ENCODE measurements around the gene KRT85.
"Not testable (repeated sequence)": the region's sequence is repeated elsewhere in the genome, so short reads cannot be mapped to it uniquely, and the experiment has no call there.

The KRT85 gene

GRCh38 chr12:52347551-52348510, 19.4 kb downstream of the KRT85 start:
- peak; percentile 10 for DNase-seq

DNA sequence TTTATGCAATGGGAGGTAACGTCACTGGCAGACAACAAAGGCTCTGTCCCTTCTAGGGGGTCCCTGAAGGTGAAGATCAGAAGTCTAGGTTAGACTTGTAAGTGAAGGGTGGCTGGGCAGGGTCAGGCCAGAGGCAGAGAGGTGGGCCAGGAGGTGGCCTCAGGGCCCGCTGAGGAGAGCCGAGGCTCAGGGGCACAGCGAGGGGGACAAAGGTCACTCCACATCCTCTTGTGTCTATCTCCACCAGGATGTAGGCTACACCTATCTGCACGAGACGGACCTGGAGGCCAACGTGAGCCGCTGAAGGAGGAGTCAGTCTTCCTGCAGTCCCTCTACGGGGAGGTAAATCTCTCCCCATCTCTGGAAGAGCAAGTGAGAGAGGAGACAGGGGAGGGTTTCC, 20.3 kb downstream of the KRT85 start:
- DNase-seq = no peak

DNA sequence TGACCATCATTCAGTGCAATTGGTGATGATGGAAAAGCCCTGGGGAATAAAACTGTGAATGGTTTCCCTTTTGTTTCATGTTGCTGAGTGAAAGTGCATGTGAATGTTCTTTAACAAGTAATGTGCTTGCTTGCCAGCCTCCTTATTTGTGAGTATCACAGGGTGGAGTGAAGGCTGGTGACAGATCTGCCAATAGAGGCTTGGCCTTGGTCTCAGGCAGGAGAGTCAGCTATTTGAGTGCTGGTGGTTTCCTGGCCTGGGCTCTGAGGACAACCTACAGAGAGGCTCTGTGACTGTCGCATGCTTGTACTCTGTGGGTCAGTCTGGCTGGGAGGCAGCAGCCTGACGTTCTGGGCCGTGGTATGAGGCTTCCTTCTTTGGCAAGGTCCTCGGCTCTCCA, 20.7 kb downstream of the KRT85 start:
- DNase-seq = no peak

DNA sequence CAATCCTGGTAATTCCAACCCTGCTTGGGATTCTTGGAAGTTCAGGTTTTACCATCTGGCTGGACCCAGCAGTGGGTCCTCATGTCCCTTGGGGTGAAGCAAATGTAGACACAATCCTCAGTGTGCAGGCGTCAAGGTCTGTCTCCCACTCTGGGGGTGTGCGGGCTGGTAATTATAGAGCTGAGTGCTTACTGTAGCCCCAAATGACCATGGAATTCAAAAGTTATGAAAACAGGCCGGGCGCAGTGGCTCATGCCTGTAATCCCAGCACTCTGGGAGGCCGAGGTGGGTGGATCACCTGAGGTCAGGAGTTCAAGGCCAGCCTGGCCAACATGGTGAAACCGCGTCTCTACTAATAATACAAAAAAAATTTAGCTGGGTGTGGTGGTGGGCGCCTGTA, 22.2 kb downstream of the KRT85 start:
- DNase-seq = not testable (repeated sequence)

GRCh38 chr12:52344111-52344510, 23.2 kb downstream of the KRT85 start:
- no peak for DNase-seq

DNA sequence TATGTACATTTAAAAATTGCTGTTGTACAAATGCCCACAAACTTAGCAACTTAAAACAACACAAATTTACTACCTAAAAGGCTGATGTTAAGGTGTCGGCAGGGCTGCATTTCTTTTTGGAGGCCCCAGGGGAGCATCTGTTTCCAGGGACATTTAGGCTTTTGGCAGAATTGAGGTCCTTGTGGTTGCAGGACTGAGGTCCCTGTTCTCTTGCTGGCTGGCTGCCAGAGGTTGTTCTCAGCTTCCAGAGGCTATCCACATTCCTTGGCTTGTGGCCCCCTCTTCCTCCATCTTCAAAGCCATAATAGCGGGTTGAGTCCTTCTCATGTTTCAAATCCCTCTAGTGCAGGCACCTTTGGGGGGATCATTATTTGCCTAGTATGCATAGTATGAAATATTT, 23.7 kb downstream of the KRT85 start:
- DNase-seq = no peak

DNA sequence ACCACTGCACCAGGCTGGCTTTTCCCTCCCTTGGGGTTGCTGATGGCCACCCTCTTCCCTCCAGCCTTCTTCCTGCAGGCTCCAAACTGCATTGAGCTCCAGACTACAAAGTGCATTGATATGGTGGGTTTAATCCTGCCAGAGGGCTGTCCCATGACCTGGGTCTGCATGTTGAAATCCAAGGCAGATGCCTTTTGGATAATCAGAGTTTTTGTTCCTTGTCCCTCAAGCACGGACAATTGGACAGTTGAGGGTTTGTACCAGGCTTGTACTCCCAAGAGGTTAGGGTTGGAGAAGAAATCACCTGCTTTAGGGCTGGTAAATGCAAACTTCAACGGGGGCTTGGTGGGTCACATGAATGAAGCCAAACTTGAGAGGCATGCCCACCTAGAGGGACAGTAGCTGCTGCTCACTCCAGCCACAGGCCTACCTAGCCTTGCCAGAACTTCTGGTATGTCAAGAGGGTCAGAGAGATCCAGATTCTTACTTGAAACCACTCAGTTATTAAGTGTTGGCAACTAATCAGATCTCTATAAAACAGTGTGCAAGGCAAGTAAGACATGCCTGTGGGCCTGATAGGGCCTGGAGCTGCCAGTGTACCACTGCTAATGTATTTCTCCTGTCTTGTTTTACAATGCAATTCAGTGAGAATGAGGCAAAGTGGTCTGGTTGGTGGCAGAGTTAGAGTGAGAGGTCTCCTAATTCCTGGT, 24.3 kb downstream of the KRT85 start:
- no peak for DNase-seq

DNA sequence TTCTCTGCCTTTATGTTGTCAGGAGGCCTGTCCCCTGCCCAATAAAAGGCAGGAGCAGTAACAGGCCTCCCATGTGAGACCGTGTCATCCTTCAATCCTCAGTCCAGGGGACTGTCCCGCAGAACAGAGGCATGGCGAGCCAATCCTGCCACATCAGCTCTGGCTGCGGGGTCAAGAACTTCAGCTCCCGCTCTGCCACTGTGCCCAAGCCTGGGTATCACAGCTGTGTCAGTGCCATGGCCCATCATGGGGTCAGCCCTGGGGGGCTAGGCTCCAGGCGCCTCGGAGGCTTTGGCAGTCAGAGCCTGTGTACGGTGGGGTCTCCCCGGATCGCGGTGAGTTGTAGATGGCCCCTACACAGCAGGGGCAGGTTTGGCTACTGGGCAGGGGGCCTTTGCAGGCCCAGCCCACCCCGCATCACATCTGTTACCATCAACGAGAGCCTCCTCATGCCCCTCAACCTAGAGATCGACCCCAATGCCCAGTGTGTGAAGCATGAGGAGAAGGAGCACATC, 26.2 kb downstream of the KRT85 start:
- no peak for DNase-seq

- peak; percentile 85 for DNase-seq
Measured at GRCh38 chr12:52338241-52338960, 28.9 kb downstream of the KRT85 start.

GRCh38 chr12:52337054-52337453, 30.2 kb downstream of the KRT85 start:
- DNase-seq = no peak

GRCh38 chr12:52336641-52337040, 30.6 kb downstream of the KRT85 start:
- DNase-seq = no peak

DNA sequence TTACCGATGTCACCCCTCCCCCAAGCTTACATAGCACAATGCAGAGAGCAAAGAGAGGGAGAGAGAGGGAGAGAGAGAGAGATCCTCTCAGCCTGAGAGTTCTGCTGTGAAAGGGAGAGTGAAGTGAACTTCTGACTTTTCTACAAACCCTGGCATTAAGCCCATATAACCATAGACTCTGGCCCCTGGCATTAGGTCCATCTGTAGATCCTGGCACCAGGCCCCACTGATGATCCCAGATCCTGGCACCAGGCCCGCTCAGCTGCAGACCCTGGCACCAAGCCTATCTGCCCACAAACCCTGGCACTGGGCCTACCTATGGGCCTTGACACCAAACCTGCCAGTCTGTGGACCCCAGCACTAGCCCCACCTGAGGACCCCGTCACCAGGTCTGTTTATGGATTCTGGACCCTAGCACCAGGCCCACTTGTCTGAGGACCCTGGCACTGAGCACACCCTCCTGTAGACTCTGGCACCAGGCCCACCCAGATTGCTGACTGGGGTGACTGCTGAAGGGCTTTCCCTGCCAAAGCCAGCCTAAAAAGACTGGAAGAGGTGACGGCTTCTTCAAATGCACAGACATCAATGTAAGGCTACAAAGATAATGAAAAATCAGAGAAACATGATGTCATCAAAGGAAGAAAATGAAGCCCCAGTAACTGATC, 31.6 kb downstream of the KRT85 start:
- peak; percentile 40 for DNase-seq

GRCh38 chr12:52334185-52334584, 33.1 kb downstream of the KRT85 start:
- no peak for DNase-seq

- DNase-seq = no peak
Measured at GRCh38 chr12:52333321-52333720, 34.0 kb downstream of the KRT85 start.

GRCh38 chr12:52332381-52332780, 34.9 kb downstream of the KRT85 start:
- DNase-seq = no peak

GRCh38 chr12:52331833-52332232, 35.4 kb downstream of the KRT85 start:
- no peak for DNase-seq

GRCh38 chr12:52331039-52331438, 36.2 kb downstream of the KRT85 start:
- no peak for DNase-seq

DNA sequence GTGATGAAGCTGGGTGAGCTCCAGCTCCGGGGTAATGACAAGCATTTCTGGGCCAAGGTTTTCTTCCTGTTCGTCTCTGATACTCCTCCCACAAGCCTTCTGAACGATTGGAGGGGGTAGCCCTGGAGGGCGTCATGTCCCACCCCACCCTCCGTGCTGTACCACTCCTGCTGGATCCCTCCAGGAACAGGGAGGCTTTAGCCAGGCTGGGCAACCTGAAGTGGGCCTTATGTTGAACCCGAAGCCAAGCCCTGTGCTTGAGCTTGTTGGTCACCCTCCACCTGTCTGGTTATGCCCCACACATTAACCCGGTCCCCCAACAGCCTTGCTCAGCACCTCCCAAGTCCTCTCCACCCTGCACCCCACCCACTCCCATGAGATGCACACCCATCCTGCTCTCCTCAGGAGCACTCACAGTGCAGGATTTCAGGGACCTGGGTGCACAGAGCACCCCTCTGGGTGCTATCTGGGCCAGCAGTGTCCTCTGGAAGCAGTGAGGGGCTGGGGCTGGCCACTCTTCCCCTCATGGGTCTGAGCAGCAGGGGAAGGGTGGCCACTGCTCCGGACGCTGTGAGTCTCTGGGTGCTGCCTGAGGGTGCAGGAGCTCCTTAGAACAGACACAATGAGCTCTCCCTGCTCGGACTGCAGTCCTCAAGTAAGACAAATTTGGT, 39.3 kb downstream of the KRT85 start:
- no peak for DNase-seq

DNA sequence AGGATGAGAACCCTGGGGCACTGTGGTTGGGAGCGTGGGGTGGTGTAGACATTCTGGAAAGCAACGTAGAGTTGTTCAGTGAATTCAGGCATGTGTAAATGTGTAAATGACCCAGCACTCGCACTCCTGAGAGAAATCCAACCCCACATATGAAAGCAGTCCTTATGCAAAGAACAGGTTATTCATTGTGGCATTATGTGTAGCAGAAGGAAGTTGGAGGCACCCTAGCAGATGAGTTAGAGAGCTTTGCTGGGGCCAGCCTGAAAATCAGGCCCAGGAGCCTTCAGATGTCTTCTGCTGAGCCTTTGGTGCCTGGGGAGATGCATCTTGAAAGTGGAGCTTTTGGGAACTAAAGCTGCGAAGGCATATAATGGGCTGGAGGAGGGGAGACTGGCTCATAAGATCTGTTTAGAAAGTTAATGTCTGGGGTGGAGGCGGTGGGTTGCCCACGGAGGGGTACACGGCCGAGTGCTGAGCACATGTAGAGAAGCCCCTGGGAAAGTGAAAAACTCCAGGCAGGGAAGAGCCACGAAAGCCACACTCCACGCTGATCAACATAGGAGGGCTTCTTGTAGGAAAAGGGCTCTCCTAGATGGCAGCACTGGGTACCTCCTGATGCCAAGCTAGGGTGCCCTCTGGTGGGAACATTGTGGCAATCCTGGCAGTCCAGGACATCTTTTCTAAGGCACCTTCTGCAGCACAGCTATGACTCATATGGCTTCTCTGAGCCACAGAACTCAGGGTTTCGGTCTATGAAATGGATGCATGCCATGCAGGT, 40.0 kb downstream of the KRT85 start:
- DNase-seq = peak; percentile 92

DNA sequence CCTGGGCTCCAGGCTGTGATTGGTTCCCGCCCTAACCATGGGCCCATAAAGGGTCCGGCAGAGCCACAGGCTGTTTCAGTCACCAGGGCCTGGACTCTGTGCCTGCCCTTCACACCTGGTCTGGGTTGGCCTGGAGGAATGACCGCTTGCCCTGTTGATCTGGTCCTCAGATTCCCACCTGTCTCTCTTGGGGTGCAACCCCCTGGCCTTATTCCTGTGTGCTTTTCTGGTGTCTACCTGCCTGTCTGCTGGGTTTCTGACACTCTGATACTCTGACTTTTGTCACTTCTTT, 43.2 kb downstream of the KRT85 start:
- no peak for DNase-seq

DNA sequence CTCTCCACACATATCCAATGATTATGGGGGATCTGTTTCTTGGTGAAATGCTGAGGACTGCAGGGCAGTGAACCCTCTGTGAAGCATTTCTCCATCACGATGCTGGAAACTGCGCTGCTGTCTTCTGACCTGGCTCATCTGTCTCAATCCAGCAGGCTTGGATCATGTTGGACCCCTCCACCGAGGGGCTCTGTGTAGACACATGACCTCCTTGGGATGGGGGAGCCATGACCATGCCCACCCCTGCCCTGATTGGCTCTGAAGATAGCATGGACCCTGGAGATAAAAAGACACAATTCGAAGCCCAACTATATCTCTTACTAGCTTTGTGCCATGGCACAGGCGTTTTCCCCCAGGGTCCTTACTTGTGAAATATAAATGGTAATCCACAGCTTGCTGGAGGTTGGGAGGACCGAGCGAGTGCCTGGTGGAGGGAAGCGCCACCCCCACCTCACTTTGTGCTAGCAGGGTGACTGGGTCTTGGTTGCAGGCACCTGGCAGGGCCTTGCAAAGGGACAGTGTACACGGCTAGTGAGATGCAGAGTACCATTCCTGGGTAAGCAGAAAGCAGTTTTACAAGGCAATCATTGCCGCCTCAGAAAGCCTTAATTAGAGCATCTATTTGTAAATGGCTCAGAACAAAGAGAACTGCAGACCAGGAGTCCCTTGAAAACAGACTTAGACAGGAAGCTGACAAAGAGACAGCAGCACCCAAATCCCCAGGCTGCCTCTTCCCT, 43.7 kb downstream of the KRT85 start:
- DNase-seq = no peak
